H7 (cell line): ENCODE results near the gene DEFB116. TPM values are rescaled to one million over a fixed set of nuclear protein-coding genes. Genes with fewer than 3 reads are reported as not detected.
"Not testable (repeated sequence)": the region's sequence is repeated elsewhere in the genome, so short reads cannot be mapped to it uniquely, and the experiment has no call there.

ENCODE experiments used
- DNase-seq: peaks from one replicate; pipeline ENCODE4 v3.0.0; 2012
- H3K27me3 ChIP-seq: 2 replicates; pipeline ENCODE4 v1.6.0; 2011; ENCODE audit warnings: mild to moderate bottlenecking, low read length; ENCODE audit not compliant: control insufficient read depth, insufficient read depth
- H3K36me3 ChIP-seq: replicated peaks from 2 replicates; pipeline ENCODE4 v1.5.1; 2011; ENCODE audit warnings: low read length; ENCODE audit not compliant: control insufficient read depth, insufficient read depth
- H3K4me3 ChIP-seq: 2 replicates; pipeline ENCODE4 v1.5.1; 2011; ENCODE audit warnings: low read depth, mild to moderate bottlenecking, control low read depth, low read length, moderate library complexity; ENCODE audit not compliant: insufficient read depth
- total RNA-seq: library from RNA; depleted of rRNA; stranded (reverse); fragments of >200 nt; shearing (Covaris generic); gene quantifications from 2 replicates; pipeline ENCODE4 v1.2.3, GENCODE V29; 2014; rRNA removed

The DEFB116 gene
- not detected in 2 replicates for total RNA-seq

GRCh38 chr20:31308535-31309162 is at the start of gene DEFB116:
TSS of gene DEFB116 (minus strand) at chr20:31308585. CDS start at chr20:31308585, 0 bp downstream.
- H3K27me3 ChIP-seq = no peaks in the 10 kb centered on the region
- H3K36me3 ChIP-seq = no peaks in the 10 kb centered on the region
- no peak for DNase-seq
- H3K4me3 ChIP-seq = no peak within 1 kb of the TSS

DNA sequence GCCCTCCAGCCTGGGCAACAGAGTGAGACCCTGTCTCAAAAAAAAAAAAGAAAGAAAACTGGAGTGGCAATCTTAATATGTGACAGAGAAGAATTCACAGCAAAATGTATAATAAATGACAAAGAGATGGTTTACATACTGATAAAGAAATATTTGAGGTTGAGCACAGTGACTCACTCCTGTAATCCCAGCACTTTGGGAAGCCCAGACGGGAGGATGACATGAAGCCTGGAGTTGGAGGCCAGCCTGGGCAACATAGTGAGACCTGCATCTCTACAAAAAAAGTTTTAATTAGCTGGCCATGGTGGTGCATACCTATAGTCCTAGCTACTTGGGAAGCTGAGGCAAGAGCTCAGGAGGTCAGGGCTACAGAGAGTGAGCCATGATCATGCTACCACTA is 47.6 kb upstream of the DEFB116 start:
- DNase-seq = no peak
- no peak overlapping the region for H3K4me3 ChIP-seq
- no peaks in the 10 kb centered on the region for H3K27me3 ChIP-seq
- no peaks in the 10 kb centered on the region for H3K36me3 ChIP-seq

DNA sequence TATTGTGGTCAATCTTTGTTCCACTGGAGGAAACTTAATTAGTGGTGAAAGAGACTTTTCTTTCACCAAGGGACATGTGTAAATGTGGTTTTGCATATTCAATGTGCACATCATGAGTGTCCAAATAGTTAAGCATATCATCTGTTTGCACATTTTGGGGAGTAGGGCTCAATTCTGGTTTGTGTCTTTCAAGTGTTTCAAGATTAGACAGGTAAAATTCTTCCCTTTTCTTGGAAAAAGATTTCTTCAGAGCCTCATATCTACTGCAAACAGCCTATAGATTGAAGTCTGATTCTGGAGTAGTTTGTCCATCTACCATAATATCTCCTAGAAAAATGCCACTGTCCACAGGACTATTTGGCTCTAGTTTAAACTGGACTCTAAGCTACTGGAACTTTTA is 33.1 kb upstream of the DEFB116 start:
- no peak overlapping the region for H3K4me3 ChIP-seq
- DNase-seq = no peak
- no peaks in the 10 kb centered on the region for H3K36me3 ChIP-seq
- no peaks in the 10 kb centered on the region for H3K27me3 ChIP-seq

- DNase-seq = no peak
- Histone ChIP-seq H3K4me3 (no peak overlapping the region), H3K36me3 (no peaks in the 10 kb centered on the region), H3K27me3 (no peaks in the 10 kb centered on the region)
These were observed 22.5 kb upstream of the DEFB116 start for GRCh38 chr20:31330893-31331292.

DNA sequence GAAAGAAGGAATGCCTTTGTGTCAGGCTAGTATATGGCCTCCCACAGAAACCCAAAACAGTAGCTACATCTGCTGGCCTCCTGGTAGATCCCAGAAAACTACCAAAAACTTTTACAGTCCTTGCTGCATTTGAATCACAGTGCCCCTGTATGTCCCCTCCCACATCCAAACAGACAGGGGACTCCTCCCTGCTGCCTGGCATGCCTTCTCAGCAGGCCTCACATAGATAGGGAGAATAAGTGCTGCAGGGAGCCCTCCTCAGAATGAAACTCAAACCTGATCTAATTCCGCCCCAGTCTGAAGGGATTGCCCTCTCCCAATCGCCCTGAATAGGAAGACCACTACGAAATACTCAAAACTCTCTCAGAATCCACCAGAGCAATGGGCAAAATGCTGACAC is 14.1 kb upstream of the DEFB116 start:
- Histone ChIP-seq H3K36me3 (no peaks in the 10 kb centered on the region), H3K27me3 (no peaks in the 10 kb centered on the region), H3K4me3 (no peak overlapping the region)
- no peak for DNase-seq

DNA sequence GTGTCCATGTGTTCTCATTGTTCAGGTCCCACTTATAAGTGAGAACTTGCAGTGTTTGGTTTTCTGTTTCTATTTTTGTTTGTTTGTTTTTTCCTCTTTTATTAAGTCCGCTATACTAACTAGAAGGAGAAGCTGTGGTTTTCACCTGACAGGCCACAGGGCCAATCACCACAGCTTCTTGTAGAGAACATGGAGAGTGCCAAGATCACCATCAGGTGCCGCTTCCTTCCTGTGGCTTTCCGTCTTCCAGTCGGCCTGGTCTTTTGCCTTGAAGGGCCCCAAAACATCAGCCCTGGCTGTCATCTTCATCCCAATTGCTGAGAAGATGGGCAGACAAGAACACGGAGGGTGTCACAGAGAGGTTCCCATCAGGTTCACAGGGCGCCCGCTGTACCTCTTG is 23.4 kb downstream of the DEFB116 start:
- DNase-seq, H3K36me3 ChIP-seq: not testable (repeated sequence)

DNA sequence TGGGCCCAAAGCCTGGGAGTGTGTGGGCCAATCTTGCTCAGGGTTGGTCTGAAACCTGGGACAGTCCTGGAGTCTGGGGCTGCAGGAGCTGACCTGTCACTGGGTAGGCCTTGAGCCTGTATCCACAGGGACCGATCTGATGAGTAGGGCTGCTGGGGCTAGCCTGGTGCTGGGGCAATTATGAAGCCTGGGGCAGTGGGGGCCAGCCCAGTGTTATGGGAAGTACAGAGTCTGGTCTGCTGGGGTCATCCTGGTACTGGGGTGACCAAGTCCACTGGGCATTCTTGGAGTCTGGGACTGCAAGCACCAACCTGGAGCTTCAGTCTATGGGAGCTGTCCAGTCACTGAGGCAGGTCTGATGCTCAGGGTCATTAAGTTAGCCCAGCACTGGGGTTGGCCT is 30.2 kb downstream of the DEFB116 start:
- Histone ChIP-seq H3K4me3 (no peak overlapping the region), H3K36me3 (no peaks in the 10 kb centered on the region), H3K27me3 (no peaks in the 10 kb centered on the region)
- DNase-seq = no peak

More for the DNA sequence above, 23.4 kb downstream of the DEFB116 start:
- not testable (repeated sequence) for H3K27me3 ChIP-seq, H3K4me3 ChIP-seq

- no peaks in the 10 kb centered on the region for H3K27me3 ChIP-seq
- DNase-seq = no peak
These were observed 33.9 kb downstream of the DEFB116 start for GRCh38 chr20:31274441-31274840.

DNA sequence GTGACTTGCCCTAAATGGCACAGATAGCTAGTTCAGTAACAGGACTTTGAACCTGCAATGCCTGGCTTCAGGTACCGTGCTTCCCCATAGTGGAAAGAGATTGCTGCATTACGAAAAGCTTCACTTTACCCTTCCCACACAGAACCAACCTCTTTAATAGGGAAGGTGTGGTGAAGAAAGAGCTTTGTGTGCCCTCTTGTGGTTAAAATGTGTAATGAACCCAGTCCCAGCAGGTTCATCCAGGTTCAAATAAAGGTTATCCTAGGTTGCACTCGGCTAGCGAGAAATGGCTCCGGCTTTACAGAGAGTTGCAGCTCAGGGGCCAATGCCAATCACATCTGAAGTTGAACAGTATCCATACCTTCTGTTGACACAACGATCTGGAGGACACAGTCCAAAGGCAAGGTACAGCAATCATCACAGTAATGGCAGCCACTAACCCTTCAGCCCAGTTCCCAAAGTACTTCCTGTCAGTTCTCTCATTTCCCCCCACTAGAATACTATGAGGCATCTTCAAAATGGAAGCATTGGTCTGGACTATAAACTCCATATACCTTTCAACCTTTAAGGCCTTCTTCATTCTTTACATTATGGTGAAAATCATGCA is 48.0 kb downstream of the DEFB116 start:
- no peaks in the 10 kb centered on the region for H3K27me3 ChIP-seq
- H3K36me3 ChIP-seq = no peaks in the 10 kb centered on the region
- DNase-seq = no peak
- no peak overlapping the region for H3K4me3 ChIP-seq

More at GRCh38 chr20:31274441-31274840, 33.9 kb downstream of the DEFB116 start:
- no peak overlapping the region for H3K4me3 ChIP-seq
- H3K36me3 ChIP-seq = no peaks in the 10 kb centered on the region

GRCh38 chr20:31257364-31257763 is 51.0 kb downstream of the DEFB116 start, which contains the start of gene DEFB115:
TSS of gene DEFB115 (plus strand) at chr20:31257664. CDS start at chr20:31257664, 0 bp downstream.
- Histone ChIP-seq H3K4me3 (no peak within 1 kb of the TSS), H3K27me3 (no peaks in the 10 kb centered on the region)

GRCh38 chr20:31256959-31257358 is 51.4 kb downstream of the DEFB116 start:
- no peak overlapping the region for H3K4me3 ChIP-seq
- H3K27me3 ChIP-seq = no peaks in the 10 kb centered on the region
- DNase-seq = no peak
- H3K36me3 ChIP-seq = no peaks in the 10 kb centered on the region

More at GRCh38 chr20:31257364-31257763, 51.0 kb downstream of the DEFB116 start, which contains the start of gene DEFB115:
- no peak for DNase-seq
- H3K36me3 ChIP-seq = no peaks in the 10 kb centered on the region

Other genes with a start within 250 kb of the DEFB116 start
- gene DEFB115, start 50.9 kb downstream of the DEFB116 start, total RNA-seq = not detected in 2 replicates
- not detected in 2 replicates for gene DEFB118, start 60.0 kb upstream of the DEFB116 start, total RNA-seq
- not detected in 2 replicates for gene DEFB119, start 82.0 kb upstream of the DEFB116 start, total RNA-seq
- gene DEFB121, start 97.6 kb upstream of the DEFB116 start, total RNA-seq = not detected in 2 replicates
- gene DEFB123, start 132.0 kb upstream of the DEFB116 start, total RNA-seq = not detected in 2 replicates
- gene DEFB124, start 166.5 kb upstream of the DEFB116 start, total RNA-seq = not detected in 2 replicates
- gene REM1, start 166.7 kb upstream of the DEFB116 start, total RNA-seq = not detected in 2 replicates
- gene HM13, start 205.9 kb upstream of the DEFB116 start, total RNA-seq = 63.9 and 65.0 TPM in 2 replicates